HepG2 (cell line): ENCODE measurements around the gene CPNE4. TPM values are rescaled to one million over a fixed set of nuclear protein-coding genes. Genes with fewer than 3 reads are reported as not detected.

Source experiments
- AKAP8 ChIP-seq: sonication (generic); formaldehyde crosslinking; IDR thresholded peaks from 2 replicates; pipeline ENCODE4 v1.5.1; 2020; ENCODE audit warnings: mild to moderate bottlenecking, missing genetic modification reagents
- ATF1 ChIP-seq: IDR thresholded peaks from 2 replicates; pipeline ENCODE4 v1.6.1; 2016; ENCODE audit warnings: mild to moderate bottlenecking, control low read depth
- E2F5 ChIP-seq: sonication (generic); formaldehyde crosslinking; conservative IDR thresholded peaks from 2 replicates; pipeline ENCODE4 v1.4.0; 2020; ENCODE audit warnings: missing genetic modification reagents
- FOXO1 ChIP-seq: sonication (generic); formaldehyde crosslinking; IDR thresholded peaks from 2 replicates; pipeline ENCODE4 v1.4.0; 2020; ENCODE audit warnings: missing genetic modification reagents
- JUNB ChIP-seq: sonication (generic); formaldehyde crosslinking; IDR thresholded peaks from 2 replicates; pipeline ENCODE4 v1.8.0; 2022; ENCODE audit warnings: missing genetic modification reagents, mild to moderate bottlenecking, borderline replicate concordance
- MAZ ChIP-seq, 2 experiments: sonication (generic) in 1 of 2; formaldehyde crosslinking in 1 of 2; IDR thresholded peaks; 2 replicates each; pipeline versions ENCODE4 v1.5.0 to v1.6.1; 2012 to 2020; ENCODE audit warnings: low read depth in 2 of 2, mild to moderate bottlenecking in 2 of 2, borderline replicate concordance in 1 of 2, improper control_type of control experiment in 1 of 2, low read length in 1 of 2, missing genetic modification reagents in 1 of 2, moderate library complexity in 1 of 2
- NFYB ChIP-seq: sonication (generic); formaldehyde crosslinking; IDR thresholded peaks from 2 replicates; pipeline ENCODE4 v1.4.0; 2020; ENCODE audit warnings: missing genetic modification reagents
- RFX3 ChIP-seq: IDR thresholded peaks from 2 replicates; pipeline ENCODE4 v1.6.1; 2016; ENCODE audit warnings: missing biosample characterization, missing genetic modification reagents
- RNF219 ChIP-seq: sonication (generic); formaldehyde crosslinking; IDR thresholded peaks from 2 replicates; pipeline ENCODE4 v1.5.0; 2020; ENCODE audit warnings: mild to moderate bottlenecking, missing genetic modification reagents
- SOX5 ChIP-seq: IDR thresholded peaks from 2 replicates; pipeline ENCODE4 v1.6.1; 2016; ENCODE audit warnings: borderline replicate concordance
- TARDBP ChIP-seq: sonication (generic); formaldehyde crosslinking; IDR thresholded peaks from 2 replicates; pipeline ENCODE4 v1.8.0; 2022; ENCODE audit warnings: mild to moderate bottlenecking, missing genetic modification reagents
- TCF7 ChIP-seq: sonication (generic); IDR thresholded peaks from 2 replicates; pipeline ENCODE4 v1.6.1; 2016; ENCODE audit warnings: antibody characterized with exemption, low read depth
- TIGD3 ChIP-seq: sonication (generic); formaldehyde crosslinking; IDR thresholded peaks from 2 replicates; pipeline ENCODE4 v1.5.1; 2020; ENCODE audit warnings: mild to moderate bottlenecking, missing genetic modification reagents, borderline replicate concordance
- ZEB1 ChIP-seq: IDR thresholded peaks from 2 replicates; pipeline ENCODE4 v1.6.1; 2012; ENCODE audit warnings: mild to moderate bottlenecking, low read depth, inconsistent platforms; ENCODE audit not compliant: insufficient replicate concordance
- ZFP36 ChIP-seq: fragments of 150-350 bp; IDR thresholded peaks from 2 replicates; pipeline ENCODE4 v1.6.1; 2018; ENCODE audit warnings: borderline replicate concordance, low read length, low read depth; ENCODE audit not compliant: partially characterized antibody
- ZNF333 ChIP-seq: sonication (generic); formaldehyde crosslinking; IDR thresholded peaks from 2 replicates; pipeline ENCODE4 v1.4.0; 2020; ENCODE audit warnings: mild to moderate bottlenecking, missing genetic modification reagents, borderline replicate concordance
- ZNF343 ChIP-seq: sonication (generic); formaldehyde crosslinking; IDR thresholded peaks from 2 replicates; pipeline ENCODE4 v1.4.0; 2020; ENCODE audit warnings: mild to moderate bottlenecking, missing genetic modification reagents
- ZNF354B ChIP-seq: sonication (generic); formaldehyde crosslinking; IDR thresholded peaks from 2 replicates; pipeline ENCODE4 v1.8.0; 2022; ENCODE audit warnings: mild to moderate bottlenecking, missing genetic modification reagents
- ZNF460 ChIP-seq: sonication (generic); formaldehyde crosslinking; IDR thresholded peaks from 2 replicates; pipeline ENCODE4 v1.5.1; 2020; ENCODE audit warnings: missing genetic modification reagents, mild to moderate bottlenecking, borderline replicate concordance
- ZNF629 ChIP-seq: sonication (generic); formaldehyde crosslinking; conservative IDR thresholded peaks from 2 replicates; pipeline ENCODE4 v1.5.0; 2020; ENCODE audit warnings: missing genetic modification reagents
- ZNF652 ChIP-seq: IDR thresholded peaks from 2 replicates; pipeline ENCODE4 v1.6.1; 2016; ENCODE audit warnings: low read depth, borderline replicate concordance
- ZNF672 ChIP-seq: sonication (generic); formaldehyde crosslinking; IDR thresholded peaks from 2 replicates; pipeline ENCODE4 v1.8.1; 2022; ENCODE audit warnings: missing genetic modification reagents
- polyA plus RNA-seq, 8 experiments: library from polyadenylated mRNA; depleted of rRNA in 3 of 8; stranded (reverse) in 7 of 8; unstranded in 1 of 8; fragments of >200 nt; fragmentation: Illumina TruSeq in 4 of 8; extraction: Trizol in 4 of 8; gene quantifications; 2 replicates each; pipeline versions ENCODE4 v1.2.1 to v1.2.3, GENCODE V29; 2011 to 2016; ENCODE audit warnings: low read depth in 4 of 8, missing spikeins in 1 of 8, mixed read lengths in 1 of 8; ENCODE audit not compliant: insufficient read depth in 1 of 8
- total RNA-seq, 5 experiments: library from RNA; depleted of rRNA; stranded (reverse); fragments of >200 nt; fragmentation: Illumina TruSeq; extraction: Trizol; gene quantifications; 2 replicates each; pipeline ENCODE4 v1.2.3, GENCODE V29; 2016; ENCODE audit warnings: low read depth in 1 of 5
- TF ChIP-seq, protein P1 (sequence below): sonication (generic); formaldehyde crosslinking; IDR thresholded peaks from 2 replicates; pipeline ENCODE4 v1.4.0; 2020; ENCODE audit warnings: mild to moderate bottlenecking, missing genetic modification reagents

CPNE4 gene
- total and polyA plus RNA-seq, 2 of the 13 experiments (the other 11 are each of a cell fraction or from before 2014, with no cell fraction given): not detected

DNA sequence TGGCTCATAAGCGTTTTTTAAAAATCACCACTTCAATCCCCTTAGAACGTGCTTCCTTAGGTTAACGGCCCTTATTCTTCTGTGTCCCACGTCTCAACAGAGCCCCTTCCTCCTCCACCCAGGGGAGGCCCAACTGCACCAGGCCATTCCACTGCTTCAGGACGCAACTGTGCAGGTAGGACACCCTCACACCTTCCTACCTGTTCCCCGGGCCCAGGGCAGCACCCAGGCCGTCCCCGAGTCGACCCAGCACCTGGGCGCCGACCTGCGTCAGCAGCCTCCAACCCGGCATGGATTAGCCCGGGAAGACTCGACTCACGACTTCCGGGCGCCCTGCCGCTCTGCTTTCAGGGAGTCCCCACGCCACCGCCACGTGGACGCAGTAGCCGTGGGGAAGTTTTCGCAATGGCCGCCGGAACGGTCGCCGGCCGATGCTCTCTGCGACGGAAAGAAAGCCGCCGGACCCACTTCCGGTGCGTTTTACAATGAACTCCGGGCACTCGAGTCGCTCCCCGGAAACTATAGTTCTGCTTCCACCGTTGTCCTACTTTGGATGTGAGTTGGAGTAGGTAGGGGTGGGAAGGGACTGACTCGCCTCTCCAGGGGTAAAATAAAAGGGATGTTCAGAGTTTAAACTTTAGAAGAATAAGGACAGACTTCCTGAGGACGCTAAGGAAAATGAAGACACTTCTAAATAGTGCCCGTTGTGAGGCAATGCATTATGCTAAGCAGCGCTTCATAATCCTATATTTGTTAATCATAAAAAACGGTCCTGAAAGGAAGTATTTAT is 532.1 kb downstream of the CPNE4 start, which contains the start of gene MRPL3 (continued):
- TF ChIP-seq, protein P1, sequence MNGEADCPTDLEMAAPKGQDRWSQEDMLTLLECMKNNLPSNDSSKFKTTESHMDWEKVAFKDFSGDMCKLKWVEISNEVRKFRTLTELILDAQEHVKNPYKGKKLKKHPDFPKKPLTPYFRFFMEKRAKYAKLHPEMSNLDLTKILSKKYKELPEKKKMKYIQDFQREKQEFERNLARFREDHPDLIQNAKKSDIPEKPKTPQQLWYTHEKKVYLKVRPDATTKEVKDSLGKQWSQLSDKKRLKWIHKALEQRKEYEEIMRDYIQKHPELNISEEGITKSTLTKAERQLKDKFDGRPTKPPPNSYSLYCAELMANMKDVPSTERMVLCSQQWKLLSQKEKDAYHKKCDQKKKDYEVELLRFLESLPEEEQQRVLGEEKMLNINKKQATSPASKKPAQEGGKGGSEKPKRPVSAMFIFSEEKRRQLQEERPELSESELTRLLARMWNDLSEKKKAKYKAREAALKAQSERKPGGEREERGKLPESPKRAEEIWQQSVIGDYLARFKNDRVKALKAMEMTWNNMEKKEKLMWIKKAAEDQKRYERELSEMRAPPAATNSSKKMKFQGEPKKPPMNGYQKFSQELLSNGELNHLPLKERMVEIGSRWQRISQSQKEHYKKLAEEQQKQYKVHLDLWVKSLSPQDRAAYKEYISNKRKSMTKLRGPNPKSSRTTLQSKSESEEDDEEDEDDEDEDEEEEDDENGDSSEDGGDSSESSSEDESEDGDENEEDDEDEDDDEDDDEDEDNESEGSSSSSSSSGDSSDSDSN: peak; percentile 87
- no peak for TF ChIP-seq ZFP36
- peak; percentile 93; the same call in 1 of the 2 replicates for TF ChIP-seq ZNF333 (CRISPR knock-in tag)
- peak; percentile 95 for TF ChIP-seq ZEB1
- TF ChIP-seq ZNF343 (CRISPR knock-in tag): peak; percentile 95
- TF ChIP-seq E2F5: peak; percentile 79
- no peak; the same call in 1 of the 2 replicates for TF ChIP-seq ATF1 (CRISPR knock-in tag)
- TF ChIP-seq RFX3 (CRISPR knock-in tag): peak; percentile 37; the same call in 1 of the 2 replicates
- peak; percentile 25; the same call in 1 of the 2 replicates for TF ChIP-seq ZNF629
- peak; percentile 92; the same call in 1 of the 2 replicates for TF ChIP-seq ZNF354B
- peak; percentile 23; the same call in 1 of the 2 replicates for TF ChIP-seq MAZ (IDR thresholded peaks at IDR 0.05; ENCODE audit: borderline replicate concordance, low read depth, low read length)
- peak; percentile 94 for TF ChIP-seq MAZ (CRISPR knock-in tag; IDR thresholded peaks at IDR 0.05; ENCODE audit: low read depth)
- TF ChIP-seq SOX5 (CRISPR knock-in tag): peak; percentile 60
- peak; percentile 64 for TF ChIP-seq NFYB (CRISPR knock-in tag)
- TF ChIP-seq FOXO1 (CRISPR knock-in tag): peak; percentile 72; the same call in 1 of the 2 replicates
- TF ChIP-seq RNF219: no peak
- peak; percentile 90; the same call in 1 of the 2 replicates for TF ChIP-seq TIGD3 (CRISPR knock-in tag)
- TF ChIP-seq TCF7: no peak
- no peak for TF ChIP-seq ZNF652 (CRISPR knock-in tag)
- peak; percentile 61; the same call in 1 of the 2 replicates for TF ChIP-seq AKAP8 (CRISPR knock-in tag)
- TF ChIP-seq ZNF672 (CRISPR knock-in tag): no peak
- TF ChIP-seq TARDBP (CRISPR knock-in tag): peak; percentile 96
- TF ChIP-seq JUNB (CRISPR knock-in tag): peak; percentile 51; the same call in 1 of the 2 replicates
- TF ChIP-seq ZNF460: no peak; the same call in 1 of the 2 replicates
